IMR-90 (cell line): ENCODE results near the gene PAFAH2.

Experiments used
- BHLHE40 ChIP-seq: fragments of 150-350 bp; IDR thresholded peaks from 2 replicates; pipeline ENCODE4 v1.6.1; 2016; ENCODE audit warnings: mild to moderate bottlenecking, low read depth, low read length
- CEBPB ChIP-seq: IDR thresholded peaks from 2 replicates; pipeline ENCODE4 v1.6.1; 2012; ENCODE audit warnings: low read depth, low read length, improper control_type of control experiment
- CTCF ChIP-seq: conservative IDR thresholded peaks from 2 replicates; pipeline ENCODE4 v1.5.1; 2012; ENCODE audit warnings: mild to moderate bottlenecking, low read depth, low read length, improper control_type of control experiment
- ELK1 ChIP-seq: fragments of 150-350 bp; IDR thresholded peaks from 2 replicates; pipeline ENCODE4 v1.6.1; 2016; ENCODE audit warnings: low read depth, mild to moderate bottlenecking, low read length, moderate library complexity, borderline replicate concordance
- MAFK ChIP-seq: IDR thresholded peaks from 2 replicates; pipeline ENCODE4 v1.6.1; 2012; ENCODE audit warnings: low read depth, low read length, improper control_type of control experiment
- MAZ ChIP-seq: IDR thresholded peaks from 2 replicates; pipeline ENCODE4 v1.6.1; 2012; ENCODE audit warnings: low read depth, mild to moderate bottlenecking, low read length, improper control_type of control experiment, moderate library complexity, borderline replicate concordance
- POLR2A ChIP-seq: IDR thresholded peaks from 2 replicates; pipeline ENCODE4 v1.6.1; 2012; ENCODE audit warnings: mild to moderate bottlenecking, low read depth, low read length
- RAD21 ChIP-seq: IDR thresholded peaks from 2 replicates; pipeline ENCODE4 v1.6.1; 2012; ENCODE audit warnings: low read length, improper control_type of control experiment
- RCOR1 ChIP-seq: IDR thresholded peaks from 2 replicates; pipeline ENCODE4 v1.6.1; 2012; ENCODE audit warnings: mild to moderate bottlenecking, low read length, improper control_type of control experiment; ENCODE audit not compliant: insufficient replicate concordance
- RFX5 ChIP-seq: IDR thresholded peaks from 2 replicates; pipeline ENCODE4 v1.8.0; 2012; ENCODE audit warnings: low read depth, mild to moderate bottlenecking, low read length, moderate library complexity
- SMC3 ChIP-seq: fragments of 150-350 bp; IDR thresholded peaks from 2 replicates; pipeline ENCODE4 v1.6.1; 2016; ENCODE audit warnings: low read depth, mild to moderate bottlenecking, antibody characterized with exemption, low read length, moderate library complexity

GRCh38 chr1:25911162-25911561, 86.7 kb downstream of the PAFAH2 start:
- TF ChIP-seq CTCF (no peak), POLR2A (no peak), RAD21 (no peak), MAFK (no peak), CEBPB (no peak), BHLHE40 (no peak), MAZ (no peak), SMC3 (no peak), RFX5 (no peak), RCOR1 (no peak), ELK1 (no peak)
